HepG2 (cell line): Measurements from ENCODE around the gene MEPE. TPM values are rescaled to one million over a fixed set of nuclear protein-coding genes. Genes with fewer than 3 reads are reported as not detected.
A peak's percentile ranks its signal among the peaks of the same experiment; 100 is the strongest.

Experiments used
- ATAC-seq: fragments of 200-7000 bp; cut with Tn5 transposase; 3 replicates; pipeline ENCODE4 v1.9.1; 2020; ENCODE audit warnings: mild to moderate bottlenecking, moderate library complexity
- BruUV-seq: library from RNA; stranded (reverse); fragments of 400-500 nt; replicated peaks from 2 replicates; lab custom pipeline; 2021; lab: Mats Ljungman, UMichigan
- CTCF ChIA-PET: fragments of 300-600 bp; formaldehyde crosslinking; extraction: SDS; loops from one replicate; lab custom pipeline; 2021; ENCODE audit warnings: low total read pairs, inconsistent platforms, low intra/inter-chr PET ratio; lab: Yijun Ruan, JAX
- POLR2A ChIA-PET: fragments of 350-600 bp; sonication (Branson Sonifier 250); formaldehyde crosslinking; loops from one replicate; lab custom pipeline; 2020; ENCODE audit warnings: antibody characterized with exemption, inconsistent platforms; lab: Yijun Ruan, JAX
- DNase-seq: peaks from one replicate; pipeline ENCODE4 v3.0.0-alpha.2; 2015; ENCODE audit warnings: low spot score
- FAIRE-seq: peaks from 3 replicates; lab custom pipeline; 2011; peaks lifted over from hg19 to GRCh38; lab: Jason Lieb, UNC
- H2AFZ ChIP-seq: one replicate; pipeline ENCODE4 v1.6.1; 2011; ENCODE audit warnings: low read length, inconsistent platforms
- H3K27ac ChIP-seq: fragments of 300-600 bp; 3 replicates; pipeline ENCODE4 v1.8.0; 2011; ENCODE audit warnings: mixed run types, mild to moderate bottlenecking, mixed read lengths, low read length, inconsistent platforms; ENCODE audit not compliant: insufficient read depth; ENCODE audit errors: extremely low read length
- H3K27me3 ChIP-seq, 2 experiments: fragments of 200-600 bp in 1 of 2; 2 replicates in 1 of 2; 3 replicates in 1 of 2; pipeline versions ENCODE4 v1.6.0 to v1.8.0; 2011; ENCODE audit warnings: low read length in 2 of 2, mild to moderate bottlenecking in 2 of 2, moderate library complexity in 2 of 2, inconsistent platforms in 1 of 2; ENCODE audit not compliant: insufficient read depth in 2 of 2, control insufficient read depth in 1 of 2
- H3K36me3 ChIP-seq, 2 experiments: fragments of 200-600 bp in 1 of 2; replicated peaks in 1 of 2; 2 replicates in 1 of 2; 3 replicates in 1 of 2; pipeline versions ENCODE4 v1.5.1 to v1.8.0; 2011; ENCODE audit warnings: low read length in 2 of 2, inconsistent platforms in 1 of 2; ENCODE audit not compliant: insufficient read depth in 2 of 2, control insufficient read depth in 1 of 2
- H3K4me1 ChIP-seq: 2 replicates; pipeline ENCODE4 v1.5.1; 2012; ENCODE audit warnings: low read length, inconsistent platforms; ENCODE audit not compliant: insufficient read depth
- H3K4me2 ChIP-seq: 2 replicates; pipeline ENCODE4 v1.6.0; 2011; ENCODE audit warnings: low read depth, low read length, inconsistent platforms
- H3K4me3 ChIP-seq, 3 experiments: fragments of 200-600 bp in 1 of 3; sonication (generic), shearing (Covaris generic) in 1 of 3; replicated peaks in 1 of 3; 2 replicates each; pipeline ENCODE4 v1.5.1; 2011 to 2016; ENCODE audit warnings: low read length in 3 of 3, inconsistent platforms in 2 of 3, low read depth in 2 of 3, mild to moderate bottlenecking in 2 of 3, control low read depth in 1 of 3, mixed read lengths in 1 of 3; ENCODE audit not compliant: insufficient read depth in 1 of 3
- H3K79me2 ChIP-seq: one replicate; pipeline ENCODE4 v1.6.1; 2011; ENCODE audit warnings: low read length, inconsistent platforms; ENCODE audit not compliant: insufficient read depth
- H3K9ac ChIP-seq: 2 replicates; pipeline ENCODE4 v1.6.0; 2011; ENCODE audit warnings: mild to moderate bottlenecking, low read depth, low read length, inconsistent platforms; ENCODE audit not compliant: insufficient read depth
- H3K9me3 ChIP-seq: 2 replicates; pipeline ENCODE4 v1.5.1; 2012; ENCODE audit warnings: mild to moderate bottlenecking, low read length
- H4K20me1 ChIP-seq: 2 replicates; pipeline ENCODE4 v1.6.0; 2011; ENCODE audit warnings: inconsistent platforms, mild to moderate bottlenecking, low read length, moderate library complexity; ENCODE audit not compliant: insufficient read depth
- ARHGAP35 ChIP-seq: sonication (generic); formaldehyde crosslinking; IDR thresholded peaks from 2 replicates; pipeline ENCODE4 v1.9.0; 2022; ENCODE audit warnings: mild to moderate bottlenecking, inconsistent platforms, moderate library complexity, missing genetic modification reagents, borderline replicate concordance
- BRD4 ChIP-seq: sonication (generic); formaldehyde crosslinking; IDR thresholded peaks from 2 replicates; pipeline ENCODE4 v1.4.0; 2020; ENCODE audit warnings: missing genetic modification reagents
- HDAC1 ChIP-seq: sonication (generic); formaldehyde crosslinking; IDR thresholded peaks from 2 replicates; pipeline ENCODE4 v1.5.1; 2020; ENCODE audit warnings: mild to moderate bottlenecking, missing genetic modification reagents
- MAFG ChIP-seq: sonication (generic); formaldehyde crosslinking; IDR thresholded peaks from 2 replicates; pipeline ENCODE4 v1.5.1; 2020; ENCODE audit warnings: mild to moderate bottlenecking, missing genetic modification reagents
- MAFK ChIP-seq, 2 experiments: IDR thresholded peaks in 1 of 2; conservative IDR thresholded peaks in 1 of 2; 2 replicates each; pipeline ENCODE4 v1.6.1; 2011; ENCODE audit warnings: improper control_type of control experiment in 2 of 2, low read length in 2 of 2
- PATZ1 ChIP-seq: sonication (generic); formaldehyde crosslinking; IDR thresholded peaks from 2 replicates; pipeline ENCODE4 v1.4.0; 2020; ENCODE audit warnings: missing genetic modification reagents
- PCBP1 ChIP-seq: fragments of 200-400 bp; formaldehyde crosslinking; IDR thresholded peaks from 2 replicates; pipeline ENCODE4 v1.6.1; 2017; ENCODE audit warnings: mild to moderate bottlenecking, low read depth, low read length, borderline replicate concordance
- RAD21 ChIP-seq: fragments of 450-650 bp; formaldehyde crosslinking; IDR thresholded peaks from 2 replicates; pipeline ENCODE4 v1.5.0; 2020; ENCODE audit warnings: mild to moderate bottlenecking
- SMC3 ChIP-seq: IDR thresholded peaks from 2 replicates; pipeline ENCODE4 v1.6.1; 2011; ENCODE audit warnings: low read length, improper control_type of control experiment
- STAG1 ChIP-seq: sonication (generic); formaldehyde crosslinking; IDR thresholded peaks from 2 replicates; pipeline ENCODE4 v1.4.0; 2020; ENCODE audit warnings: missing genetic modification reagents
- TMF1 ChIP-seq: sonication (generic); formaldehyde crosslinking; IDR thresholded peaks from 2 replicates; pipeline ENCODE4 v1.8.1; 2022; ENCODE audit warnings: low read depth, missing genetic modification reagents
- TRAFD1 ChIP-seq: sonication (generic); formaldehyde crosslinking; IDR thresholded peaks from 2 replicates; pipeline ENCODE4 v1.5.1; 2020; ENCODE audit warnings: missing genetic modification reagents, mild to moderate bottlenecking, borderline replicate concordance
- ZNF280D ChIP-seq: sonication (generic); formaldehyde crosslinking; IDR thresholded peaks from 2 replicates; pipeline ENCODE4 v1.5.1; 2020; ENCODE audit warnings: mild to moderate bottlenecking, missing genetic modification reagents
- ZNF639 ChIP-seq: conservative IDR thresholded peaks from 2 replicates; pipeline ENCODE4 v1.6.1; 2018; ENCODE audit warnings: missing genetic modification reagents
- WGBS: methylation state at CpG from one replicate; pipeline ENCODE4 v1.1.6; 2017; ENCODE audit warnings: low lambda C conversion rate; 5-methylcytosine and 5-hydroxymethylcytosine counted together
- in situ Hi-C: cut with HindIII; loops from 2 replicates; pipeline ENCODE4 v1.10.0; 2017; ENCODE audit warnings: low pct_unique_long_range_greater_than_20kb; ENCODE audit not compliant: extremely low pct_ligation_motif_present
- intact Hi-C: fragments of 100-400 bp; cut with micrococcal nuclease; formaldehyde crosslinking; loops from one replicate; pipeline ENCODE4 v1.10.0; 2022; ENCODE audit not compliant: unreplicated experiment
- polyA plus RNA-seq, 8 experiments: library from polyadenylated mRNA; depleted of rRNA in 3 of 8; stranded (reverse) in 7 of 8; unstranded in 1 of 8; fragments of >200 nt; fragmentation: Illumina TruSeq in 4 of 8; extraction: Trizol in 4 of 8; gene quantifications; 2 replicates each; pipeline versions ENCODE4 v1.2.1 to v1.2.3, GENCODE V29; 2011 to 2016; ENCODE audit warnings: low read depth in 4 of 8, missing spikeins in 1 of 8, mixed read lengths in 1 of 8; ENCODE audit not compliant: insufficient read depth in 1 of 8
- total RNA-seq, 5 experiments: library from RNA; depleted of rRNA; stranded (reverse); fragments of >200 nt; fragmentation: Illumina TruSeq; extraction: Trizol; gene quantifications; 2 replicates each; pipeline ENCODE4 v1.2.3, GENCODE V29; 2016; ENCODE audit warnings: low read depth in 1 of 5

Gene MEPE
- total and polyA plus RNA-seq, 2 of the 13 experiments (the other 11 are each of a cell fraction or from before 2014, with no cell fraction given): 0.04 TPM; not detected in 1

GRCh38 chr4:87851953-87852352 is 19.2 kb downstream of the MEPE start (continued):
- no peak for TF ChIP-seq ZNF280D
- TF ChIP-seq MAFK (conservative IDR thresholded peaks at IDR 0.05 in 1 of 2, IDR thresholded peaks at IDR 0.05 in 1 of 2; ENCODE audit: low read length in 2 of 2): no peak
- TF ChIP-seq TRAFD1 (CRISPR knock-in tag): no peak
- no peak for TF ChIP-seq MAFG (CRISPR knock-in tag)
- no peak for TF ChIP-seq BRD4 (CRISPR knock-in tag)

GRCh38 chr4:87853108-87853507 is 20.3 kb downstream of the MEPE start:
- in situ Hi-C loops: loop anchor here (10.0 kb wide), 1 partner anchor 362 kb away; no protein-coding TSS in a partner anchor
- POLR2A ChIA-PET: interaction anchor here (0.7 to 1.4 kb wide), 4 partner anchors 115 to 188 kb away, joined by 3 to 4 read pairs (median 4); no protein-coding TSS in a partner anchor
- peak; percentile 81 for TF ChIP-seq SMC3
- no peak for TF ChIP-seq ZNF639 (CRISPR knock-in tag)
- TF ChIP-seq RAD21 (CRISPR knock-in tag): peak; percentile 65
- TF ChIP-seq TMF1 (CRISPR knock-in tag): no peak
- TF ChIP-seq HDAC1 (CRISPR knock-in tag): no peak
- TF ChIP-seq ARHGAP35 (CRISPR knock-in tag): no peak
- TF ChIP-seq PCBP1: no peak
- no peak for TF ChIP-seq PATZ1 (CRISPR knock-in tag)
- peak; percentile 81 for TF ChIP-seq STAG1

More at GRCh38 chr4:87853108-87853507, 20.3 kb downstream of the MEPE start:
- intact Hi-C loops: loop anchor here (1.0 to 10.0 kb wide), 5 partner anchors 120 to 662 kb away; no protein-coding TSS in a partner anchor
- H3K4me2 ChIP-seq: no peak overlapping the region
- no peaks in the 10 kb centered on the region for H4K20me1 ChIP-seq
- no peak overlapping the region for H2AFZ ChIP-seq
- no TSS peak for BruUV-seq
- H3K36me3 ChIP-seq: no peaks in the 10 kb centered on the region
- no peak overlapping the region for H3K4me3 ChIP-seq
- CTCF ChIA-PET: interaction anchor here (1.3 to 3.0 kb wide), 3 partner anchors 23 to 133 kb away, joined by 3 to 67 read pairs (median 18); partner anchors contain the start of gene SPP1
- FAIRE-seq: peak; percentile 68
- WGBS: 4% methylated on average over 3 of the region's 3 CpGs
- H3K27me3 ChIP-seq: no peaks in the 10 kb centered on the region
- H3K4me1 ChIP-seq: peaks cover 60% of the 10 kb centered on the region
- peak; percentile 60 for DNase-seq
- no peak overlapping the region for H3K27ac ChIP-seq
- H3K79me2 ChIP-seq: no peaks in the 10 kb centered on the region
- H3K9ac ChIP-seq: no peak overlapping the region
- no peaks in the 10 kb centered on the region for H3K9me3 ChIP-seq
- ATAC-seq: peak; percentile 42; the same call in 2 of the 3 replicates
